ENCODE results near the gene EXOC6B. TPM values are rescaled to one million over a fixed set of nuclear protein-coding genes. Genes with fewer than 3 reads are reported as not detected.

The EXOC6B gene
- total and polyA plus RNA-seq, 11 donors = 18.4 to 192 (median 143) TPM

DNA sequence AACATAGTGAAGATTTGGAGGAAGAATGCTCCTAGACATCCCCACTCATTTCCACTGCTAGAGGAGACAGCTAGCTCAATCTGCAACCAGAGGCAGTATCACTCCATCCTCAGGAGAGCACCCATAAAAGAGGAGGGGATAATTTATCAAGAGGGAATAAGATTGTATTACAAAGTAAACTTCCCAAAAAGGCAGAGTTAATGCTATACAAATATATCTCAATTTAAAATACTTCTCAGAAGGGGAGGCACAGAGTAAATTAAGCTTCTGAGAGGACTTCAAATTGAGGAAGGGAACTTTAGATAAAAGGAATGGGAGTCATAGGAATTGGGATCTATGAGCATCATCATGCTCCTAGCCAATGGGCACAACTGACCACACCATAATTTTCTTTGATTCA lies 29.1 kb downstream of the EXOC6B start:
- intact Hi-C loops (cut with DNase I) = no loop called here
- ATAC-seq (no peak), DNase-seq (no peak)
- Histone ChIP-seq H3K9me3 (no peaks in the 10 kb centered on the region), H3K4me3 (no peak overlapping the region), H3K4me1 (peaks cover 0 to 34% (median 17%) of the 10 kb centered on the region in 12 donors), H3K27ac (no peak overlapping the region), H3K36me3 (no peaks in the 10 kb centered on the region), H3K27me3 (no peaks in the 10 kb centered on the region)
- no peak for TF ChIP-seq POLR2A (IDR thresholded peaks at IDR 0.05)
- TF ChIP-seq, protein P1, sequence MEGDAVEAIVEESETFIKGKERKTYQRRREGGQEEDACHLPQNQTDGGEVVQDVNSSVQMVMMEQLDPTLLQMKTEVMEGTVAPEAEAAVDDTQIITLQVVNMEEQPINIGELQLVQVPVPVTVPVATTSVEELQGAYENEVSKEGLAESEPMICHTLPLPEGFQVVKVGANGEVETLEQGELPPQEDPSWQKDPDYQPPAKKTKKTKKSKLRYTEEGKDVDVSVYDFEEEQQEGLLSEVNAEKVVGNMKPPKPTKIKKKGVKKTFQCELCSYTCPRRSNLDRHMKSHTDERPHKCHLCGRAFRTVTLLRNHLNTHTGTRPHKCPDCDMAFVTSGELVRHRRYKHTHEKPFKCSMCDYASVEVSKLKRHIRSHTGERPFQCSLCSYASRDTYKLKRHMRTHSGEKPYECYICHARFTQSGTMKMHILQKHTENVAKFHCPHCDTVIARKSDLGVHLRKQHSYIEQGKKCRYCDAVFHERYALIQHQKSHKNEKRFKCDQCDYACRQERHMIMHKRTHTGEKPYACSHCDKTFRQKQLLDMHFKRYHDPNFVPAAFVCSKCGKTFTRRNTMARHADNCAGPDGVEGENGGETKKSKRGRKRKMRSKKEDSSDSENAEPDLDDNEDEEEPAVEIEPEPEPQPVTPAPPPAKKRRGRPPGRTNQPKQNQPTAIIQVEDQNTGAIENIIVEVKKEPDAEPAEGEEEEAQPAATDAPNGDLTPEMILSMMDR (IDR thresholded peaks at IDR 0.05) = no peak

DNA sequence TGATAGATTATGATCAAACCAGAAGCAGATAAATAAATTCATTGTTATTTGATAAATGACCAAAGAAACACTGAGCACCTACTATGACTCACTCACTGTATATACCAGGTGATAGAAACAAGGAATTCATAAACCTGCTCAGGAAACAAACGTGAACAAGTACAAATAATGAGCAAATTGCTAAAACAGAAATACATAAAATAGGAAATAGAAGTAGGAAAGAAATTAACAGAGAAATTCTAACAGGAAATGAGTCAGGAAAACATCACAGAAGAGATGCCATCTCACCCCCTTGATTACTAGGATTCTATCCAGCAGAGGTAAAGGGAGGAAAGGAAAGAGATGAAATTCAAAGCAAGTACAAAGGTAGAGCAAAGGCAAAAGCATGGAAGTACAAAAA lies 31.3 kb downstream of the EXOC6B start:
- intact Hi-C loops (cut with DNase I) = loop anchor here in 1 of 10 donors (5.0 kb wide), 1 partner anchor 33 kb away; the partner anchor contains the start of gene EXOC6B
- no peak for DNase-seq

DNA sequence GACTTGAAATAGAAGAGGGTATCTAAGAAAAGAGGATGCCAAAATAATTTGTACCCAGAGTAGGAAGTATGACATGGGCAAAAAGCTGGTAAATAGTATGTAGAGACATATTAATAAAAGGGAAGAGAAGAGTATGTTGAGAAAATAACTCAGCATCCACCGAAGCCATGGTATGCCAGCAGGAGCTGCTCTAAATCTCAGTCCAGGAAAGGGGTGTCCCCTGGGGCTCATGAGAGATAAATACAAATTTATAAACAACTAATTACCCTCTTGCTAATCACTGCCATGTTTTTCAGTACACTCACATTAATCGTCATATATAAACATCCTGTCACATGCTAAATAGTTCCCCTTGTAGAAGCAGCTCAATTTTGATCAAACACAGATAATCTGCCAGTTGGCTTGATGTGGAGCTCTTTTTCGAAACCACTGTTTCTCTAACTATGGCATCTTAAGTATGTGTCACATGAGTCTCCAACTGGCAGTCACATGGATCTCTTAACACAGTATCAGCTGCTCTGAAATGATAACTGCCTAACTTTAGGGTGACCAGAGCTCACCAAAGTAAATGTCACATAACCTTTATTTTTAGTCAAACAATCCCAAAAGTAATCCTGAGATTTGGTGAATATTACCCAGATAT lies 31.9 kb downstream of the EXOC6B start:
- DNase-seq (peak in 1 of 5 donors; percentile 10), ATAC-seq (peak; percentile 74 to 92 (median 89))
- no peak overlapping the region for H3K4me3 ChIP-seq

More for the DNA sequence above, 31.3 kb downstream of the EXOC6B start:
- Histone ChIP-seq H3K27me3 (no peaks in the 10 kb centered on the region), H3K4me1 (peaks cover 0 to 38% (median 17%) of the 10 kb centered on the region in 12 donors), H3K36me3 (no peaks in the 10 kb centered on the region), H3K27ac (peak overlapping the region; percentile 36 to 75 (median 62)), H3K4me3 (no peak overlapping the region), H3K9me3 (no peaks in the 10 kb centered on the region)
- 33 to 47% (median 35%) methylated on average over 1 of the region's 1 CpG for WGBS, 4 donors
- no peak for ATAC-seq
- TF ChIP-seq, protein P1 (IDR thresholded peaks at IDR 0.05) = no peak
- no peak for TF ChIP-seq POLR2A (IDR thresholded peaks at IDR 0.05)

DNA sequence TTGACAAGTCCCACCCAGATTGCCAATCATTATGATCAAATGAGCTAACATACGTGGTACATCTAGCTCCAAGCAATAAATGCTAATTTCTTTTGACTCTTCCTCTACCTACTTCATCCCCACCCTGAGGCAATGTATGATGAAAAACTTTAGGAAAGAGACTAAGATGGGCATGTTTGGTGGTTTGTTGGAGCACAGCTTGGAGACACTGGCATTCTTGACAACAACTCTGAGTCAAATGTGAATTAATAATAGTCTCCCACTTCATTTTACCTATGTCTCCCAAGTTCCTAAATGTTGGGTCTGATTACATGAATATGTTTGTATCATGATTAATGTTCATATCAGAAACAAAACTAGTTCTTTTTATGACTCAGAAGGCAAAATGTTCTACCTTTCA lies 36.6 kb downstream of the EXOC6B start:
- TF ChIP-seq, protein P1 (IDR thresholded peaks at IDR 0.05) = no peak
- no peak for TF ChIP-seq POLR2A (IDR thresholded peaks at IDR 0.05)
- intact Hi-C loops (cut with DNase I) = loop anchor here in 1 of 10 donors (5.0 kb wide), 1 partner anchor 33 kb away; no protein-coding TSS in a partner anchor
- WGBS, 4 donors = 82 to 87% (median 85%) methylated on average over 1 of the region's 1 CpG

More for the DNA sequence above, 31.9 kb downstream of the EXOC6B start:
- Histone ChIP-seq H3K36me3 (no peaks in the 10 kb centered on the region), H3K9me3 (no peaks in the 10 kb centered on the region), H3K27ac (peak overlapping the region in 11 of 12 donors; percentile 36 to 75 (median 62)), H3K4me1 (peaks cover 0 to 44% (median 19%) of the 10 kb centered on the region in 12 donors), H3K27me3 (no peaks in the 10 kb centered on the region)
- intact Hi-C loops (cut with DNase I) = loop anchor here in 1 of 10 donors (5.0 kb wide), 1 partner anchor 33 kb away; the partner anchor contains the start of gene EXOC6B
- 19 to 34% (median 25%) methylated on average over 3 of the region's 3 CpGs for WGBS, 4 donors
- TF ChIP-seq POLR2A (IDR thresholded peaks at IDR 0.05) = no peak
- TF ChIP-seq, protein P1 (IDR thresholded peaks at IDR 0.05) = no peak

More for the DNA sequence above, 36.6 kb downstream of the EXOC6B start:
- ATAC-seq (no peak), DNase-seq (no peak)
- H3K4me3 ChIP-seq = no peak overlapping the region
- peak overlapping the region in 1 of 12 donors; percentile 33 for H3K27ac ChIP-seq
- H3K36me3 ChIP-seq = no peaks in the 10 kb centered on the region
- H3K4me1 ChIP-seq = peaks cover 0 to 42% (median 11%) of the 10 kb centered on the region in 12 donors
- peaks cover 0 to 2% (median 0%) of the 10 kb centered on the region in 12 donors for H3K9me3 ChIP-seq
- no peaks in the 10 kb centered on the region for H3K27me3 ChIP-seq

All from heart left ventricle (tissue), 16 donors.